Measurements from ENCODE around the gene ZFAND3. TPM values are rescaled to one million over a fixed set of nuclear protein-coding genes. Genes with fewer than 3 reads are reported as not detected.
"Not testable (repeated sequence)": the region's sequence is repeated elsewhere in the genome, so short reads cannot be mapped to it uniquely, and the experiment has no call there.

Gene ZFAND3
- total RNA-seq, 1 donor from 2014 or later = 31.2 TPM

DNA sequence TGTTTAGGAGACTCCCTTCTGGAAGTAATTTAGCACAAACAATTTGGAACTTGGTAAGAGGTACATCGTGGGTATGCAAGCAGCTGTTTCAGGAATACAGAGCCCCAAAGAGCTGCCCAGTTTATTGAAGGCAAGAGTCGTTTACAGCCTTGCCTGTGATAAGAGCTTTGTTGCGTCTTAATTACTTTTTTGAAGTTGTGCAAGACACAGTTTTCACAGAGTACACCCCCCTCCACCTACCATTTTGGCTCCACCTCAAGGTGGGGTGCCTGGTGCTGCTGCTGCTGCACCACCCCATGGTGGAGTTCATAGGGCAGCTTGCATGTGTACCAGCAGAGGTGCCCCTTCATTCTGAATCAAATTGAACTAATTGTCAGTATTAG lies 296.1 kb downstream of the ZFAND3 start:
- DNase-seq (ENCODE audit: extremely low spot score in 2 of 2) = no peak
- TF ChIP-seq POLR2A (IDR thresholded peaks at IDR 0.05) (no peak), POLR2AphosphoS5 (IDR thresholded peaks at IDR 0.05; ENCODE audit: insufficient read depth in 1 of 2, low read depth in 1 of 2) (no peak)
- TF ChIP-seq, protein P1, sequence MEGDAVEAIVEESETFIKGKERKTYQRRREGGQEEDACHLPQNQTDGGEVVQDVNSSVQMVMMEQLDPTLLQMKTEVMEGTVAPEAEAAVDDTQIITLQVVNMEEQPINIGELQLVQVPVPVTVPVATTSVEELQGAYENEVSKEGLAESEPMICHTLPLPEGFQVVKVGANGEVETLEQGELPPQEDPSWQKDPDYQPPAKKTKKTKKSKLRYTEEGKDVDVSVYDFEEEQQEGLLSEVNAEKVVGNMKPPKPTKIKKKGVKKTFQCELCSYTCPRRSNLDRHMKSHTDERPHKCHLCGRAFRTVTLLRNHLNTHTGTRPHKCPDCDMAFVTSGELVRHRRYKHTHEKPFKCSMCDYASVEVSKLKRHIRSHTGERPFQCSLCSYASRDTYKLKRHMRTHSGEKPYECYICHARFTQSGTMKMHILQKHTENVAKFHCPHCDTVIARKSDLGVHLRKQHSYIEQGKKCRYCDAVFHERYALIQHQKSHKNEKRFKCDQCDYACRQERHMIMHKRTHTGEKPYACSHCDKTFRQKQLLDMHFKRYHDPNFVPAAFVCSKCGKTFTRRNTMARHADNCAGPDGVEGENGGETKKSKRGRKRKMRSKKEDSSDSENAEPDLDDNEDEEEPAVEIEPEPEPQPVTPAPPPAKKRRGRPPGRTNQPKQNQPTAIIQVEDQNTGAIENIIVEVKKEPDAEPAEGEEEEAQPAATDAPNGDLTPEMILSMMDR (IDR thresholded peaks at IDR 0.05) = no peak
- no peak overlapping the region for H3K27ac ChIP-seq
- no peak overlapping the region for H3K4me3 ChIP-seq
- peaks cover 35% of the 10 kb centered on the region for H3K4me1 ChIP-seq
- H3K9me3 ChIP-seq = no peaks in the 10 kb centered on the region
- no peaks in the 10 kb centered on the region for H3K27me3 ChIP-seq
- intact Hi-C loops (cut with DNase I) = no loop called here
- H3K36me3 ChIP-seq = no peaks in the 10 kb centered on the region

DNA sequence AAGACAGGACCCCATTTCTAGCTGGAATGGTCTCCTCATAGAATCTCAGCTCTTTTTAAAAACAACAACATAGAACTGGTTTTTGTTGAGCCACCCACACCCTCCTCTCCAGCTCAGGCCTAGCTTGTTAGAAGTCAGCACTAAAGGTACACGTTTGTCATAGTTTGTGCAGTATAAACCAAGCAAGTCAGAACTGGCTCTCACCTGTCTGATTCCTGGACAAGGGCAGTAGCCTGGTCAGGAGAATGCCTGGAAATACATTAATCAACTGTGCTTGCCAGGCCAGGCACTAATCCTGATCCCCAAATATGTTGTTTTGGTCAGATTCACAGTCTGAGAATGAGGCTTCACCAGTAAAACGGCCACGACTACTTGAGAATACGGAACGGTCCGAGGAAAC lies 296.7 kb downstream of the ZFAND3 start:
- Histone ChIP-seq H3K27me3 (no peaks in the 10 kb centered on the region), H3K27ac (no peak overlapping the region), H3K4me3 (no peak overlapping the region), H3K4me1 (peaks cover 28% of the 10 kb centered on the region), H3K9me3 (no peaks in the 10 kb centered on the region), H3K36me3 (no peaks in the 10 kb centered on the region)
- DNase-seq (ENCODE audit: extremely low spot score in 2 of 2) = no peak
- intact Hi-C loops (cut with DNase I) = no loop called here
- TF ChIP-seq, protein P1 (IDR thresholded peaks at IDR 0.05) = no peak

DNA sequence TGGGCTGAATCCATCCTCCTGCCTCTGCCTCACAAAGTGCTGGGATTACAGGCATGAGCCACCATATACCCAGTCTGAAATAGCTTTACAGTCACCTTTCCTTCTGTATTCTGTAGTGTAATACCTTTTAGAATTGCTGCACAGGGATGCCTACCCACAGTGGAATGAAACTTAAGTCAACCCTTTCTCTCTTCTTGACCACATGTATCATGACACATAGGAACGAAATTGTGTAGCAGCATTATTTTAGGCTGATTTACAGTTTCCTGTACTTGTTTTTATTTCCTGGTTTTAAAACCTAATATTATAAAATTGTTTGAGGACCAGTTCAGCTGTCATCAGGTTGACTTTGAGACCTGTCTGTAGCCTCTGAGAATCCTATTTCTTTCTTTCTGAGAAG lies 297.8 kb downstream of the ZFAND3 start:
- no peak for DNase-seq (ENCODE audit: extremely low spot score in 2 of 2)
- H3K27me3 ChIP-seq = no peaks in the 10 kb centered on the region
- TF ChIP-seq, protein P1 (IDR thresholded peaks at IDR 0.05) = no peak
- no peak for TF ChIP-seq POLR2AphosphoS5 (IDR thresholded peaks at IDR 0.05; ENCODE audit: insufficient read depth in 1 of 2, low read depth in 1 of 2)
- TF ChIP-seq POLR2A (IDR thresholded peaks at IDR 0.05) = no peak
- H3K4me3 ChIP-seq = no peak overlapping the region
- no peaks in the 10 kb centered on the region for H3K36me3 ChIP-seq
- peaks cover 22% of the 10 kb centered on the region for H3K4me1 ChIP-seq
- intact Hi-C loops (cut with DNase I) = no loop called here
- no peak overlapping the region for H3K27ac ChIP-seq
- H3K9me3 ChIP-seq = no peaks in the 10 kb centered on the region

DNA sequence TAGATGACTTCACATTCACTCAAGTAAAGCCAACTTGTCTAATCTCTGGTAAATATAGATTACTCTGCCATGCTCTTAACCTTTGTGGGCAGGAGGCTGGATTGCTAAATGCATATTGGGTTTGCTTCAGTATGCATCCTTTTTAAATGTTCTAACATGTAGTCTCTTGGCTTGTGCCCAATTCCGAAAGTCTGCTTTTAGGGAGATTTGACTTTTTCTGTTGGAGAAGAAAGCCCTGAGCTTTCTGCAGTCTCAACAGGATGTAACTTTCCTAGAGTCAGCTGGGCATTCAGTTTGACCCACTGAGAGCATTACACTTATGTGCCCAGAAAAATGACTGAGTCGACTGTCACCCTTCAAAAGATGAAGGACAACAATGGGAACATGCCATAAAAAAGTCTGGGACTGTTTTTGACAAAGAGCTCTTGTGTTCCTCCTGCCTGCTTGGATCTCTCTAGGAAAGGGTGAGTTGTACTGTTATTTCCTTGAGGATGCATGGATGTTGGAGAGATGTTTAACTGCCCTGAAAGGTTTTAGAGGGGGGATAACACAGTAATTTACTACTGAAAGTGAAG lies 299.4 kb downstream of the ZFAND3 start:
- H3K27ac ChIP-seq = no peak overlapping the region
- H3K4me3 ChIP-seq = no peak overlapping the region
- no peaks in the 10 kb centered on the region for H3K36me3 ChIP-seq
- H3K4me1 ChIP-seq = peaks cover 20% of the 10 kb centered on the region
- no peaks in the 10 kb centered on the region for H3K27me3 ChIP-seq
- intact Hi-C loops (cut with DNase I) = no loop called here
- TF ChIP-seq POLR2A (IDR thresholded peaks at IDR 0.05) = no peak
- TF ChIP-seq POLR2AphosphoS5 (IDR thresholded peaks at IDR 0.05; ENCODE audit: insufficient read depth in 1 of 2, low read depth in 1 of 2) = no peak
- TF ChIP-seq, protein P1 (IDR thresholded peaks at IDR 0.05) = no peak
- no peaks in the 10 kb centered on the region for H3K9me3 ChIP-seq
- DNase-seq (ENCODE audit: extremely low spot score in 2 of 2) = no peak

DNA sequence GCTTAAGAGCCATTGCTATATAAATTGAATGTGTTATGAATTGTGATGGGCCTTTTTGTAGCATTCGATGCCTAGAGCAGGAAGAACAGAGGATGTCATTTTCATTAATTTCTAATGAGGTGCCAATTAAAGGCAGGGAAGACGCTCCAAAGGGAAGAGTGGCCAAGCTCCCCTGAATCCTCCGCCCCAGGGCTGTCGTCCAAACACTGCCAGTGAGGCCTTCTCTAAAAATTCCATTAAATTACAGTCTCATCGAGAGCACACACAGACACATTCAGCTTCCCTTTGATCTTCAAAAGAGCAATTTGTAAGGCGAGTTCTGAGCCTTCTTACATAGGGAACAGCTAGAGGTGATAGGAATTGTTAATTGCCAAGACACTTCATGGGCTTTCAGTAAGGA lies 300.0 kb downstream of the ZFAND3 start:
- no peaks in the 10 kb centered on the region for H3K27me3 ChIP-seq
- TF ChIP-seq, protein P1 (IDR thresholded peaks at IDR 0.05) = no peak
- no peak for TF ChIP-seq POLR2A (IDR thresholded peaks at IDR 0.05)
- no peak for TF ChIP-seq POLR2AphosphoS5 (IDR thresholded peaks at IDR 0.05; ENCODE audit: insufficient read depth in 1 of 2, low read depth in 1 of 2)
- H3K4me1 ChIP-seq = peaks cover 13% of the 10 kb centered on the region
- DNase-seq (ENCODE audit: extremely low spot score in 2 of 2) = no peak
- H3K36me3 ChIP-seq = no peaks in the 10 kb centered on the region
- intact Hi-C loops (cut with DNase I) = no loop called here
- H3K9me3 ChIP-seq = no peaks in the 10 kb centered on the region
- H3K4me3 ChIP-seq = no peak overlapping the region
- no peak overlapping the region for H3K27ac ChIP-seq

DNA sequence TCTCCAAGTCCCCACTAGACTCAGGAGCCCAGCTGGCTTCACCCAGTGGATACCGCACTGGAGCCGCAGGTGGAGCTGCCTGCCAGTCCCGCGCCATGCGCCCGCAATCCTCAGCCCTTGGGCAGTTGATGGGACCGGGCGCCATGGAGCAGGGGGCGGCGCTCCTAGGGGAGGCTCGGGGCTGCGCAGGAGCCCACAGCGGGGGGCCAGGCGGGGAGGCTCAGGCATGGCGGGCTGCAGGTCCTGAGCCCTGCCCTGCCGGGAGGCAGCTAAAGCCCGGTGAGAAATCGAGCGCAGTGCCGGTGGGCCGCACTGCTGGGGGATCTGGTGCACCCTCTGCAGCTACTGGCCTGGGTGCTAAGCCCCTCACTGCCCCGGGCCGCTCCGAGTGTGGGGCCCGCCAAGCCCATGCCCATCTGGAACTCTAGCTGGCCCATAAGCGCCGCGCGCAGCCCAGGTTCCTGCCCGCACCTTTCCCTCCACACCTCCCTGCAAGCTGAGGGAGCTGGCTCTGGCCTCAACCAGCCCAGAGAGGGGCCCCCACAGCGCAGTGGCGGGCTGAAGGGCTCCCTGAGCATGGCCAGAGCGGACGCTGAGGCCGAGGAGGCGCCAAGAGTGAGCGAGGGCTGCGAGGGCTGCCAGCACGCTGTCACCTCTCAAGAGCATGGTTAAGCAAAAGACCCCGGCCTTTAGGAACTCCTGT lies 304.8 kb downstream of the ZFAND3 start:
- intact Hi-C loops (cut with DNase I); DNase-seq (ENCODE audit: extremely low spot score in 2 of 2); H3K4me1 ChIP-seq; H3K9me3 ChIP-seq; H3K4me3 ChIP-seq; H3K27ac ChIP-seq; H3K27me3 ChIP-seq; H3K36me3 ChIP-seq: not testable (repeated sequence)
